Panc1 (cell line): ENCODE results near the gene MAFB. TPM values are rescaled to one million over a fixed set of nuclear protein-coding genes. Genes with fewer than 3 reads are reported as not detected.

Experiments used
- ATAC-seq: fragments of 200-7000 bp; cut with Tn5 transposase; 2 replicates; pipeline ENCODE4 v1.9.1; 2020; ENCODE audit warnings: mild to moderate bottlenecking, moderate library complexity
- BruUV-seq: library from RNA; stranded (reverse); fragments of 400-500 nt; replicated peaks from 2 replicates; lab custom pipeline; 2021; lab: Mats Ljungman, UMichigan
- CTCF ChIA-PET: fragments of 300-600 bp; sonication (Branson Sonifier 250); formaldehyde crosslinking; loops from one replicate; lab custom pipeline; 2022; ENCODE audit warnings: antibody characterized with exemption; lab: Charles Lee
- POLR2A ChIA-PET: fragments of 300-600 bp; sonication (Branson Sonifier 250); formaldehyde crosslinking; loops from one replicate; lab custom pipeline; 2022; ENCODE audit warnings: antibody characterized with exemption; lab: Charles Lee
- DNase-seq: peaks from one replicate; pipeline ENCODE4 v3.0.0-alpha.2; 2010; ENCODE audit warnings: low read depth, low spot score
- H3K27ac ChIP-seq: 2 replicates; pipeline ENCODE4 v1.5.1; 2011; ENCODE audit warnings: mild to moderate bottlenecking, low read length, inconsistent platforms
- H3K27me3 ChIP-seq: fragments of 200-500 bp; sonication (Bioruptor generic); 2 replicates; pipeline ENCODE4 v1.6.0; 2014; ENCODE audit warnings: low read length, inconsistent platforms; ENCODE audit not compliant: control insufficient read depth, insufficient read depth
- H3K36me3 ChIP-seq: fragments of 200-500 bp; sonication (Bioruptor generic); 2 replicates; pipeline ENCODE4 v1.5.1; 2014; ENCODE audit warnings: inconsistent platforms, mild to moderate bottlenecking, low read length, moderate library complexity; ENCODE audit not compliant: control insufficient read depth, insufficient read depth
- H3K4me1 ChIP-seq: 2 replicates; pipeline ENCODE4 v1.5.1; 2011; ENCODE audit warnings: inconsistent platforms, mild to moderate bottlenecking, low read length, moderate library complexity; ENCODE audit not compliant: control insufficient read depth, insufficient read depth
- H3K4me3 ChIP-seq, 2 experiments: 2 replicates each; pipeline ENCODE4 v1.5.1; 2011 to 2012; ENCODE audit warnings: low read depth in 2 of 2, low read length in 2 of 2, mild to moderate bottlenecking in 2 of 2, inconsistent platforms in 1 of 2, moderate library complexity in 1 of 2
- H3K9me3 ChIP-seq: fragments of 200-500 bp; sonication (Bioruptor generic); 2 replicates; pipeline ENCODE4 v1.5.1; 2014; ENCODE audit warnings: low read depth, mild to moderate bottlenecking, inconsistent platforms, low read length, moderate library complexity; ENCODE audit not compliant: control insufficient read depth, insufficient read depth
- CTCF ChIP-seq: fragments of 450-650 bp; IDR thresholded peaks from 2 replicates; pipeline ENCODE4 v1.5.1; 2017; ENCODE audit warnings: mild to moderate bottlenecking
- POLR2AphosphoS5 ChIP-seq: IDR thresholded peaks from 2 replicates; pipeline ENCODE4 v1.6.1; 2012; ENCODE audit warnings: mild to moderate bottlenecking, low read depth, low read length, moderate library complexity
- REST ChIP-seq, 2 experiments: IDR thresholded peaks; 2 replicates each; pipeline ENCODE4 v1.6.1; 2011 to 2012; ENCODE audit warnings: low read depth in 2 of 2, control low read depth in 1 of 2, low read length in 1 of 2, mild to moderate bottlenecking in 1 of 2, moderate library complexity in 1 of 2; ENCODE audit not compliant: insufficient read depth in 1 of 2
- SIN3A ChIP-seq: IDR thresholded peaks from 2 replicates; pipeline ENCODE4 v1.6.1; 2012; ENCODE audit warnings: low read depth, mild to moderate bottlenecking, low read length, moderate library complexity, borderline replicate concordance; ENCODE audit not compliant: insufficient read depth
- TCF7L2 ChIP-seq: IDR thresholded peaks from 2 replicates; pipeline ENCODE4 v1.6.1; 2011; ENCODE audit warnings: mild to moderate bottlenecking, low read depth, low read length, inconsistent platforms
- in situ Hi-C: cut with HindIII; loops from 2 replicates; pipeline ENCODE4 v1.10.0; 2016; ENCODE audit warnings: low sequenced_read_pairs, low pct_unique_long_range_greater_than_20kb
- intact Hi-C: fragments of 100-400 bp; cut with micrococcal nuclease; formaldehyde crosslinking; loops from one replicate; pipeline ENCODE4 v1.10.0; 2022; ENCODE audit not compliant: unreplicated experiment
- total RNA-seq: library from RNA; stranded (reverse); gene quantifications from one replicate; pipeline ENCODE4 v1.2.1, GENCODE V29; 2021; ENCODE audit not compliant: unreplicated experiment

MAFB gene
- total RNA-seq, 1 experiment from 2014 or later: 0.28 TPM

- Histone ChIP-seq H3K4me1 (no peaks in the 10 kb centered on the region), H3K27me3 (peaks cover 10% of the 10 kb centered on the region), H3K36me3 (no peaks in the 10 kb centered on the region), H3K27ac (no peak overlapping the region), H3K4me3 (no peak overlapping the region), H3K9me3 (no peaks in the 10 kb centered on the region)
- no peak for TF ChIP-seq CTCF
- no peak for TF ChIP-seq SIN3A
- no peak for TF ChIP-seq TCF7L2
- no peak for TF ChIP-seq REST (IDR thresholded peaks at IDR 0.05; ENCODE audit: insufficient read depth in 1 of 2, low read depth in 2 of 2, low read length in 1 of 2)
- no peak for TF ChIP-seq POLR2AphosphoS5
- ChIA-PET CTCF (no interaction called here), POLR2A (no interaction called here)
- intact Hi-C loops (no loop called here), in situ Hi-C loops (no loop called here)
- no TSS peak for BruUV-seq
- no peak for DNase-seq
- no peak for ATAC-seq
Measured at GRCh38 chr20:40695214-40695613, 6.2 kb upstream of the MAFB start.

GRCh38 chr20:40694246-40694645, 5.2 kb upstream of the MAFB start:
- in situ Hi-C loops (no loop called here), intact Hi-C loops (no loop called here)
- no TSS peak for BruUV-seq
- Histone ChIP-seq H3K27me3 (peaks cover 10% of the 10 kb centered on the region), H3K27ac (no peak overlapping the region), H3K4me1 (no peaks in the 10 kb centered on the region), H3K36me3 (no peaks in the 10 kb centered on the region), H3K4me3 (no peak overlapping the region), H3K9me3 (no peaks in the 10 kb centered on the region)
- ChIA-PET CTCF (no interaction called here), POLR2A (no interaction called here)
- DNase-seq (no peak), ATAC-seq (no peak)
- TF ChIP-seq REST (IDR thresholded peaks at IDR 0.05; ENCODE audit: insufficient read depth in 1 of 2, low read depth in 2 of 2, low read length in 1 of 2): no peak
- no peak for TF ChIP-seq TCF7L2
- TF ChIP-seq POLR2AphosphoS5: no peak
- TF ChIP-seq CTCF: no peak
- TF ChIP-seq SIN3A: no peak
